ENCODE results near the gene LPIN1.
"Not testable (repeated sequence)": the region's sequence is repeated elsewhere in the genome, so short reads cannot be mapped to it uniquely, and the experiment has no call there.

The LPIN1 gene

DNA sequence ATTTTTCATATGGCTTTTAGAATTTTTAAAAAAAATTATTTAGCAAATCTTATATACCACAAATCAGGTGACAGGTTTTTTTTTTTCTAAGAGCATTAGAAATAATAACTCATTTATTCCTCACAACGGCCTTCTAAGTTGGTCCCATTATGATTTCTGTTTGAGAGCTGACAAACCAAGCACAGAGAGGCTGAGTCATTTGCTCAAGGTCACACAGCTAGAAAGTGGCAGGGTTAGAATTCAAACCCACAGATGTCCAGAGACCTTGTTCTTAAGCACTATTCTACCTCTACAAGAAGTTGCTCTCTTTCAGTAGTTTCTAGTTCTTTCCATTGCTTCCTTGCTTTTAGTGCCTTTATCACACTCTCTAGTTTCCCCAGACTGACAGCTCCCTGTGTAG, 28.8 kb upstream of the LPIN1 start:
- no peak for DNase-seq

DNA sequence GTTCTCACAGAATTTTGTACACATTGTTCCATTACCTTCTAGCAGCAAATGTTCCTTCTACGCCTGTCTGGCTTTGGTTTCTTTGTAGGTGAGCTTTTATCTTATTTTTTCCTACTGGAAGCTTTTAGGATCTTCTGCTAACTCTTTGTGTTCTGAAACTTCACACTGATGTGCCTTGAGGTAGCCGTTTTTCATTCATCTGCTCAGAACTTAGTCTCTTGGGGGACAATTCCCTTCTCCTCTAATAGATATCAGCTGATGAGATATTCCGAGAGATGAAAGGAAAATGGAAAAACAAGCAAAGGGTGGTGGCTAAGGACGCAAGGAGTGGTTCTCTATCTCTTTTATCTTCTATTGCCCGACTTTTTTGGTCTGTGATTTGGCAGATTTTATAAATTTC, 27.8 kb upstream of the LPIN1 start:
- no peak for DNase-seq

DNA sequence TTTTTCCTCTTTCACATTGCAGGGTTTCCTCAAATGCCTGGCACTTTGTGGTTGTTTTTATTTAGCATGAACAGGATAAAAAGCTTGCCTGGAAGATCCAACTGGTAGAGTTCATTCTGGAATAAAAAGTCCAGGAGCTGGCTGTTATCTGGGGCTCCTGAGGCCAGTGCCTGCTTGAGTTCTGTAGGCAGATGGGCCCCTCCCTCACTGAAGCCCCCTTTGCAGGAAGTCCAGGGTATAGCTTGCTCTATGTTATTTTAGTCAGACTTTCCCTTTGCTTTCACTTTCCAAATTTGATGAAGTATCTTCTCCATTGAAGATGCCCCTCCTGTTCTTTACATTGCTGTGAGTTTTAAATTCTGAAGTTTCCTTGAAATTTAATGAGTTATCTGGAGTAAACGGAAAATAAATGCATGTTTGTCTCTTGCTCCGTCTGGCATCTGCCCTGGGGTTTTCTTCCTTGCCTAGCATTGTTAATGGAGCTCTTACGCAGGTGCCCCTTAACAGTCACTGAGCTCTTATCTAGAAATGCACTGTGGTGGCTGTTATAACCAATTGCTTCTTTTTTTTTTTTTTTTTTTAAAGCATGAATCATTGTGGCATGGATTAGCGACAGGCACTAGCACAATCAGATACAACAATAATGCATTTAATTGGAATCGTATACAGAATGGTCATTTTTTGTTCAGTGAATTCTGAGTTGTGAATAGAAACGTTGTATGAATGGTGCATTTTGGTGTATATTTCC, 27.0 kb upstream of the LPIN1 start:
- DNase-seq, result no peak

DNA sequence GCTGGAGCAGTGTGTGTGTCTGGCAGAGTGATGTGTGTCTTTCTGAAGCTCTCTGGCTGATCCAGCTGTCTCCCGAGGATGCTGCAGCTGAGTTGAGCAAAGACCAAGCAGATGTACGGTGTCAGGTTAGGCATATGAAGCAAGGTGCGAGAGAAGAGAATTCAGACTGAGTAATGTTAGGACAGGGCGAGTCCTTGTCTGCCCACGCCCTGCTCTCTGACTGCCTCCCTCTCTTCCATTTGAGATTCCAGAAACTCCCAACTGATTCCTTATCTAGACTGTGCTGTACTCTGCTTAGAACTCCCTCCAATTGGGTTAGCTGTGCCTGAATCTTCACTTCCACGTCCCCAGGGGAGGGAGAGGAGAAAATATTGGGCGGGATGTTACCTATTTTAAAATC, 25.7 kb upstream of the LPIN1 start:
- DNase-seq, result no peak

DNA sequence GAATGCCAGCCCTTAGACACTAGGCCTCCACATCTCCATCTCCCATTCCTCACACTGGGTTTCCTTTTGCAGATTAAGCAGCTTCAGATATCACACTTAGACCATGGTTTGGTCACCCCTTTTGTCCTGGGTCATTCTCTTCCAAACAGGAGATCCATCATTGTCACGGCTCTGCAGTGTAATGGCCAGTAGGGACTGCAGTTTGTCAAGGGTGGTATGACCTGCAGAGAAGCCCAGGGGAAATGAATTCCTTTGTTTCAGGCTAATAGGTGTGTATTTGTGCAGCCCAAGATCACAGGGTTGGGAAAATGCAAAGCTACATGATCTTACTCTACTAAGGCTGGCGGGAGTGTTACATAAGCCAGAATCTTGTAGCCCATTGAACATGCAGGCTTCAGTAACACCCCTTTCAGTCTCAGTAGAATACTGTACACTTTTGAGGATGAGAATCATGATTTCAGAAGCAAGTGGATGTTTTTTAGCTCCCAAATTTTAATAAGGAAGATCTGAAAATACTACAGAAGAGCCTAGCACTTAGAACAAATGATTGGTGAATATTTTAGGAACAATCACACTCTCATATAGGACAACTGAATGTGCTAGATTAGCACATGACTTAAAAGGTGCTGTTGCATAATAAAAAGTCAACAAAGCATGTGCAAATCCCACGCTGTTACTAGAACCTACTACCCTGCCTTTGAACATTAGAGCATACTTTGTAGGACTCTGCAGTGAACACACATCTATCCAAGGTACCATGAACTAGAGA, 24.0 kb upstream of the LPIN1 start:
- no peak for DNase-seq

DNA sequence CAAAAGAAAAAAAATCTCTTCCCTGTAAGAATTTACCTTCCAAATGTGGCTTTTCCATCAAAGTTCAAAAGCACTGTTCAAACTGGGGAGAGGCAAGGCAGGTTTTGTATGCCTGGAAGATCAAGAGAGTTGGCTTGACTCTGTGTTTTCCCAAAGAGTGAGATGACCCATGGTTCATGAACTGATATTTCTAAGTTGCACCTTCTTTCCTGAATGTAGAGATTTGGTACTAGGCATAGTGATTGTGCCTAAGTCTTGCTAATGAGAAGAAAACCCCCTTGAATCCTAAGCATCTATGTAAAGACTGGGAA, 23.4 kb upstream of the LPIN1 start:
- DNase-seq, result no peak

DNA sequence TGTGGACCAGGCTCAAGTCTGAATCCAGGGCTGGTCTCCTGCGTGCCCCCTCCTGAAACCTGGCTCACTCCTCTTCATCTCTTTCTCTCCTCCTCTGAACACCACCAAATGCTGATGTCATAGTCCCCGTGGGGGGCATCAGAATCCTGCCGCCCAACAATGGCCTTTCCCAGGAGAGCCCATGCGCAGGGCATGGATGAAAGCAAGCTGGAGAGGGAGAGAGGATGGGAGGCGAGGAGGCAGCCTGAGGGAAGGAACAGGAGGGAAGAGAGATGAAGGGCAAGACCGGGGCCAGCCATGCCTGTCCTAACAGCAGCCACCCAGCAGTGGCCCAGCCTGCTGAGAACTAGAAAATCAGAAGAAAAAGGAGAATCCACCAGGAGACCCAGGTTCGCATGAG, 22.3 kb upstream of the LPIN1 start:
- DNase-seq, result peak; percentile 66

DNA sequence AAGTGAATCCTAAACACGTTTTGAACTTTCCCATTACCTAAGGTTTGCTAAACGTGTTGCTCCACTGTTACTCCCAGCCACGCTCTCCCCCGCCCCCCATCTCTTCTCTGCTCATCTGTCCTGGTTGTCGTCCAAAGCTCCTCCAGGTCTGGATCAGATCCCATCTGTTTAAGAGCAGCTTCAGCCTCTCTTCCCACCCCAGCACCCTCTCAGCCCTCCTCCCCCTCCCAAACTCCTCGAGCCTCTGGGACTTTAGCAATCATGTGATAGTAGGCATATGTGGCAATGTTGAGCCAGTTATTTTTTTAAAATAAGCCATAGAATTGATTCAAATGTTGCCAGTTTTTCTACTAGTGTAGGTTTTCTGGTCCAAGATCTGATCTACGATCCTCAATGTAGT, 20.0 kb upstream of the LPIN1 start:
- no peak for DNase-seq

DNA sequence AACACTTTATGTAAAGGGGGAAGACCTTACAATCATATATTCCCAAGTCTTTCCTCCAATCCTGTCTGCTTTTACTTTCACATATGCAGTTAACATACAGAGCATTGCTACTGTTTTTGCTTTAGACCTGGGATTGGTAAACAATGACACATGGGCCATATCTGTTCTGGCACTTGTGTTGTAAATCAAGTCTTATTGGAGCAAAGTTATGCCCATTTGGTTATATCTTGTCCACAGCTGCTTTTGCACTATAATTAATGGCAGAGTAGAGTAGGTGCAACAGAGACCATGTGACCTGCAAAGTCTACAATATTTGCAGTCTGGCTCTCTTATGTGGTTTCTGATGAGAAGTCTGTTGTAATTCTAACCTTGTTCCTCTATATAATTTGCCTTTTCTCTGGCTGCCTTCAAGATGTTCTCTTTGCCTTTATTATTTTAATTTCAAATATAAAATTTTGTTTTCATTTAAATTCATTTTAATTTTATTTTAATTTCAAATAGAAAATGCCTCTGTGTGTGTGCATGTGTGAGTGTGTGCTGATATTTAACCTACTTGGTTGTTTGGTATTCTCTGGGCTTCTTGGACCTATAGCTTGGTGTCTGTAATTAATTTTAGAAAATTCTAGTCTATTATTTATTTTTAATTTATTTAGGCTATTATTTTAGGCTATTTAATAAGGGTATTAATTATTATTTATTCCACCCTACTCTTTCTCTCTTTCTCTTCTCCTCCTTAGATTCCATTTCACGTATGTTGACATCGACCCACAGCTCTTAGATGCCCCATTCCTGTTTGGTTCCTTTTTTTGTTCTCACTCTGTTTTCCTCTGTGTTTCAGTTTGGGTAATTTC, 16.8 kb upstream of the LPIN1 start:
- no peak for DNase-seq

DNA sequence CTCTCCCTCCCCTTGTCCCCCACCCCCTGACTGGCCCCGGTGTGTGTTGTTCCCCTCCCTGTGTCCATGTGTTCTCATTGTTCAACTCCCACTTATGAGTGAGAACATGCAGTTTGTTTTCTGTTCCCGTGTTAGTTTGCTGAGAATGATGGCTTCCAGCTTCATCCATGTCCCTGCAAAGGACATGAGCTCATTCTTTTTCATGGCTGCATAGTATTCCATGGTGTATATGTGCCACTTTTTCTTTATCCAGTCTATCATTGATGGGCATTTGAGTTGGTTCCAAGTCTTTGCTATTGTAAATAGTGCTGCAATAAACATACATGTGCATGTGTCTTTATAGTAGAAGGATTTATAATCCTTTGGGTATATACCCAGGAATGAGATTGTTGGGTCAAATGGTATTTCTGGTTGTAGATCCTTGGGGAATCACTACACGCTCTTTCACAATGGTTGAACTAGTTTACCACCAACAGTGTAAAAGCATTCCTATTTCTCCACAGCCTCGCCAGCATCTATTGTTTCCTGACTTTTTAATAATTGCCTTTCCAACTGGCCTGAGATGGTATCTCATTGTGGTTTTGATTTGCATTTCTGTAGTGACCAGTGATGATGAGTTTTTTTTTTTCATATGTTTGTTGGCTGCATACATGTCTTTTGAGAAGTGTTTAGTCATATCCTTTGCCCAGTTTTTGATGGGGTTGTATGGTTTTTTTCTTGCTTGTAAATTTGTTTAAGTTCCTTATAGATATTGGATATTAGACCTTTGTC, 15.0 kb upstream of the LPIN1 start:
- not testable (repeated sequence) for DNase-seq

DNA sequence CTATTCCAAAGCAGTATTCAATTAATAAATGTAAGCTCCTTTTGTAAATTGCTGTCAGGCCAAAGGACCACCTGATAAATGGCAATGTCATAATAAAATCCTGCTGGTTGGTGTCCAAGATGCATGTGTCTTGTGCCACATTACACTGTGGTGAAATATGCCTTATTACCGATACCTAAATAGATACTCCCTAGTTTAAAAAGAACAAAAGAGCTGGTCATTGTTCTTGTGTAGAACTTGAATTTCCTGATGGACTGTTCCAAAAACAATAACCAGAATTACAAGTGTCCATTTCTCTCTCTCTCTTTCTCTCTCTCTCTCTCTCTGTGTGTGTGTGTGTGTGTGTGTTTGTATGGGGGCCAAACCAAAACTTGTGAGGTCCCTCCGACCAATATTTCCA, 13.8 kb upstream of the LPIN1 start:
- DNase-seq, result no peak

DNA sequence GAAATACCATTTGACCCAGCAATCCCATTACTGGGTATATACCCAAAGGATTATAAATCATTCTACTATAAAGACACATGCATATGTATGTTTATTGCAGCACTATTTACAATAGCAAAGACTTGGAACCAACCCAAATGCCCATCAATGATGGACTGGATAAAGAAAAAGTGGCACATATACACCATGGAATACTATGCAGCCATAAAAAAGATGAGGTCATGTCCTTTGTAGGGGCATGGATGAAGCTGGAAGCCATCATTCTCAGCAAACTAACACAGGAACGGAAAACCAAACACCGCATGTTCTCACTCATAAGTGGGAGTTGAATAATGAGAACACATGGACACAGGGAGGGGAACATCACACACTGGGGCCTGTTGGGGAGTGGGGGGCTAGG, 8.6 kb upstream of the LPIN1 start:
- DNase-seq, result not testable (repeated sequence)

DNA sequence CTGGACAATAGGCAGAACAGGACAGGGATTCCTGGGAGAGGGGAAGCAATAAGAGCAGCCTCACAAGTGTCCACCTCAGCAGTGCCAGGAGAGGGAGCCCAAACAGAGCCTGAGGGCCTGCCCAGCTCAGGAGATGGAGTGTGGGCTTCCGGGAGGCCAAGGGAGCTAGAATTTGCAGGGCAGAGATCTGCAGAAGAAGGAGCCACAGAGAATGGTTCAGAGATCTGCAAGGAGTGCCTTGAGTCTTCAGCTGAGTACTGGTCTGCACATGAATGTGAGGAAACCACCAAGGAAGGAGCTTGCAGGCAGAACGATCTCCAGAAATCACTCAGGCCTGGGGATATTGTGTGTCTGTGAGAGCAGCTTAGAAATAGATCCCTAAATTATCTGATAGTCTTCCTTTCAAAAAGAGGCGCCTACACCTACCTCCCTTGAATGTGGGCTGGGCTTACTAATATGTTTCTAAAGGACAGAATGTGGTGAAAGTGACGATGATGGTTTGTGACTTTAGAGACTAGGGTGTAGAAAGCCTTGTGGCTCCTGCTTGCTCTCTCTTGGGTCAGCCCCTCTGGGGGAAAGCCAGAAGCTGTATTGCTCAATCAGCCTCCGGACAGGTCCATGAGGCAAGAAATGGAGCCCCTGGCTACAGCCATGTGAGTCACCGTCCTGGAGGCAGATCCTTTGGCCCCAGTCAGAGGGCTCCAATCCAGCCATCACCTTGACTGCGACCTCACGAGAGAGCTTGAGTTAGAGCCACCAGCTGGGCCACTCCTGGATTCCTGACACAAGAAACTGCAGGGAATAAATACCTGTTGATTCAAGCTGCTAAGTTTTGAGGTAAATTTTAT, 7.6 kb upstream of the LPIN1 start:
- peak; percentile 23 for DNase-seq

DNA sequence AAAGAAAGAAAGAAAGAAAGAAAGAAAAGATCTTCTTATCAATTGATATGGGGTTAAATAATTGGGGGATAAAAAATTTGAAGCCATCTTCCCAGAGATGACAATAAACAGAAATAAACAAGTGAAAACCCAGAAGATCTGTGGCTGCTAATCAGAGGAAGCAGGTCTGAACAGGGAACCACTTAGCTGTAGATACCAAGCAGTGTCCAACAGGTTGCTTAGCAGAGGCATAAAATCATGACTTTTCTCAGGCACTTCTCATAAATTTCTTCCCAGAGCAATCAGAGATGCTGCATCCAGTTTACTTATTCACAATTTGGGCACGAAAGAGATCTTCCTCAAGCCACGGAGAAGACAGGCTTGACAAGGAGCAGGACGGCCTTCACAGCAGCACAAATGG, 5.7 kb upstream of the LPIN1 start:
- DNase-seq, result no peak

DNA sequence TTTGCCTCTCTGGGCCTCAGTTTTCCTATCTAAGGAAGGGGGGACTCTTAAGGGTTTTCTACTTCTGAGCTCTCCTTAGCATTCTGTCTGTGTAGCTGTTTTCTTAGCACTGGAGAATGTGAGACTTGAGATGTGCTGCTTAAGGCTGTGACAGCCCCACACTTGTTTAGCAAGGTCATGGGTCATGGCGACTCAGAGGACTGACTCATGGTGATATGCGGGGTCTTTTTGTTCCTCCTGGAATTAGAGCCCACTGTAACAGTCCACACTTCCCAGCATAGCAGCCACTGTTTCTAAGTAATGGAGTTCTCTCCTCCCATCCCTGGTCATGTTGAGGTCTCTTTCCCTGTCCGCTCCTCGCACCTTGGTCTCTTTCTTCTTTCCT, 4.1 kb upstream of the LPIN1 start:
- DNase-seq, result no peak

DNA sequence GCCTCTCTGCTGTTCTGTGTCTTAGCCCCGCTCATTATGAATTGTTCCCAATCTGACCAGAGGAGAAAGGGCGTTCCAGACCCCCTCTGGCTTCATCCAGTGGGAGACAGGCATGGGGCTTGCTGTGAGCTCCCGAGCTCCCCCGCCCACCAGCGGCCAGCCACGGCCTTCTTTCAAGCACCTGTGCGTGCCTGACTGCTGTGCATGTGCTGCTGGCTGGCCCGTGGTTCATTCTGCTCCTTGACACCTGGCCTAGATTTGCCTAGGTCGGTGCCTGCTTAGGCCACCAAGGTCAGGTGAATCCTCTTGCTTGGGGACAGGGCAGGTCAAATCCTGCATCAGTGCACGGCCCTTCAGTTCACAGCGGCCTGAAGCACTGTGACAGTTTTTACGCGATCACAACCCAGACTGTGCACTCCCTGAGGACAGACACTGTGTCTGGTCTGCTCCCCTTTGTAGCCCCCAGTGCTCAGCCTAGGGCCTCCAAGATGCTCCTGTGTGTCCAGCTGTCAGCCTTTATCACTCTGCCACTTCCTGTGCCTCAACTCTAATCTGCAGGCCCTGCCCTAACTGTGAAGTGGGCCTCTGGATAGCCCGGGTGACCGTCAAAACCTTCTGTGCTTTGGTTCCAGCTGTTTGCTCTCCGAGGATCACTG, 3.6 kb upstream of the LPIN1 start:
- DNase-seq, result no peak

DNA sequence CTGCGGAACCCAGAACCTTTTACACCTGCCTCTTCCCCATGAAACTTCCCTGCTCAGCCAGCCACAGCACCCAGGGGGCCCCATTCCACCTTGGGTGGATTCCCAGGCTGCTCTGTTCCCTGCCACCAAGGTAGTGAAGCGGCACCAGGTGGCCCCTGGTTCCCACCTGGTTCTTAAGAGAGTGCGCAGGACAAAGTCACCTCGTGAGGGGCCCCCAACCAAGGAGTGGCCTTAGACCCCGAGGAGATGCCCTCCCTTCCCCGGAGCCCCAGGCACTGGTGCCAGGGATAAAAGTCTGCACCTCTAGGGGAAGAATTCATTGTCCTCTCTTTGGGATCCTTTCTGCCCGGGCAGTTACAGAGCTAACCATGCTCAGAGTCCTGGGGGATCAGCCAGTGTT, 3.1 kb upstream of the LPIN1 start:
- DNase-seq, result no peak

DNA sequence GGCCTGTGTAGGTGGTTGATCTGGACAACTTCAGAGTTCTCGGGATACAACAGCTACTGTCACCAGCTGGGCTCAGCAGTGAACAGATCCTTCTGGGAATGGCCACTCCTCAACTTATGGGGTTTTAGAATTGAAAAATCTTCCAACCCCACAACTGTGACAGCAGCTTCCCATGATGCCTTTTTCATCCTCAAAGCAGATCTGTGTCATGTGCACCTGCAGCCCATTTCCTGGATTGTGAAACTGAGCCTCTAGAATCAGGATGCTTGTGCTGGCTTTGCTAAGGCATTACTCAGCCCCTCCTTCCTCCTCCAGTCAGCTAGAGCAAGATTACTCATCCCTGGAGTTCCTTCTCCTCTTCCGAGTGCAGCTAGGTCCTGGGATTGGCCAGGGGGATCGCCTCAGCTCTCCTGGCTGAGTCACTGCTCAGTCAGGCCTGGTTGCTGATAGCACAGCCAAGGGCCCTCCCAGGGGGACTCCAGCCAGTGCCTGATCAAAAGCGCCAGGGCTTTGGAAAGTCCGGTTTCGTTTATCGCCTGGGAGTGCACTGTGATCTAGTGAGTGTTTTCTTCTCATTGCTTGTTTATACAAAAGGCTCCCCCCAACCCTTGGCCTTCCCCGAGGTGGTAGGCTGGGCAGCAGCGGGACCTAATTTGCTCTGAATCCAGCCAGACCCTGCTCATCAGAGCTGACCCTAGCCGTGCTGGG, 2.4 kb upstream of the LPIN1 start:
- peak; percentile 88 for DNase-seq

DNA sequence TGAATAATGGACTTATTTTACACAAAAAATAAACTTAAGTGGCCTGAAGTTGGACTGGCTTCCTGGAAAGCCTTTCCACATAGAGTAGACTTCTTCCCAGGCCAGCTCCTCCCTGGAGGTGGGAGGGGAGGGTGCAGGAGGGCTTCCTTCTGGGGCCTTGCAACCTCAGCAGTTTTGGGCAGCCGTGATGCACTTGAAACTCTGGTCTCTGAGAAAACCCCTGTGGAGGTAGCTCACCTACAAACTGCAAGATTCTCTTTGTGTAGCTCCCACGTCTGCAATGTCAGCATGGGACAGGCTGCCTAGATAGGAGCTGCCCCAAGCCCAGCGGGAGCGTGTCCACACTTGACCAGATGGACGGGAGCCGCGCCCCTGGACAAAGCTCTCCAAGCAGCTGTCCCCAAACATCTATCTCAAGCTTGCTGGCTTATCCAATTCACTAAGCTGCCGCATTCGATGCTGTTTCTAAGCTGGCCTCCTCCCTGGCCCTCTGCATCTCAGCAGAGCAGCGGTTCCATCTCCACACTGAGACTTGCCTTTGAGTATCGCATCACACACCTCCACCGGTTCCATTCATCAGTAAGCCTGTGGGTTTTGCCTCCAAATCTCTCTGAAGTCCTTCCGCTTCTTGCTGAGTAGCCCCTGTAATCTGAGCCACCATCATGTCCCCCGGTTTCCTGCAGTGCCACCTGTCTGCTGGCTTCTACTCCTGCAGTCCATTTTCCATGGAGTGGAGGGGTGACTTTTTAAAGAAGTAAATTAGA, 1.6 kb upstream of the LPIN1 start:
- DNase-seq, result peak; percentile 44
